Measurements from ENCODE around the gene TNIP3.

The TNIP3 gene

DNA sequence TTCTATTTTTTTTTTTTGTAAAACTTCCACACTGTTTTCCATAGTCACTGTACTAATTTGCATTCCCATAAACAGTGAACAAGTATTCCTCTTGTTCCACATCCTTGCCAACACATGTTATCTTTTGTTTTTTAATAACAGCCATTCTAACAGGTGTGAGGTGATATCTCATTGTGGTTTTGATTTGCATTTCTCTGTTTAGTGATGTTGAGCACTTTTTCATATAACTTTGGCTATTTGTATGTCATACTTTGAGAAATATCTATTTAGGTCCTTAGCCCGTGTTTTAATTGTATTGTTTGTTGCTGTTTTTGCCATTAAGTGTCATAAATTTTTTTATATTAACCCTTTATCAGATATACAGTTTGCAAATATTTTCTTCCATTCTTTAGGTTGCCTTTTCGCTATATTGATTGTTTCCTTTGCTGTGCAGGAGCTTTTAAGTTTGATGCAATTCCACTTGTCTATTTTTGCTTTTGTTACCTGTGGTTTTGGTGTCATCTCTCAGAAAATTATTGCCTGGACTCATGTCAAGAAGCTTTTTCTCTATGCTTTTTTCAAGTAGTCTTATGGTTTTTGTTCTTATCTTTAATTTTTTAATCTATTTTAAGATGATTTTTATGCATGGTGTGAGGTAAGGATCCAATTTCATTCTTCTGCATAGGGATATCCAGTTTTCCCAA is 63.9 kb downstream of the TNIP3 start:
- in situ Hi-C loops (cut with HindIII; ENCODE audit: low pct_ligation_motif_present, low pct_unique_long_range_greater_than_20kb, low sequenced_read_pairs), result no loop called here
- DNase-seq, result no peak

DNA sequence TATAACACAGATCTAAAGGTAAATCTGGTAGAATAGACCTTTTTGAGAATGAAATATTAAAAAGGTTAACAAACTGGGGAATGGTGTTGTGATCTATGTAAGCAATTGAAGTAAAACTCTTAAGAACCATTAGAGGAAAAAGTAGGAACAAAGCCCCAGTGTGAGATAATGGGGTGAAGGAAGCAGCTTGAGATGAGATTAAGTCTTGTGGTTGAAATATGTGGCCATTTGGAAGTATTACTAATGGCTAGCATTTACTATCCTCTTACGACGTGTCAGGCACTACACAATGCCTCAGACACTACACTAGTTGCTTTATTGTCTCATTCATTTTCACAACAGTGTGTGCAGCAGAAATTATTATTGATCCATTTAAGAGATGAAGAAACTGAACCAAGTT is 65.9 kb downstream of the TNIP3 start:
- in situ Hi-C loops (cut with HindIII; ENCODE audit: low pct_ligation_motif_present, low pct_unique_long_range_greater_than_20kb, low sequenced_read_pairs), result no loop called here

DNA sequence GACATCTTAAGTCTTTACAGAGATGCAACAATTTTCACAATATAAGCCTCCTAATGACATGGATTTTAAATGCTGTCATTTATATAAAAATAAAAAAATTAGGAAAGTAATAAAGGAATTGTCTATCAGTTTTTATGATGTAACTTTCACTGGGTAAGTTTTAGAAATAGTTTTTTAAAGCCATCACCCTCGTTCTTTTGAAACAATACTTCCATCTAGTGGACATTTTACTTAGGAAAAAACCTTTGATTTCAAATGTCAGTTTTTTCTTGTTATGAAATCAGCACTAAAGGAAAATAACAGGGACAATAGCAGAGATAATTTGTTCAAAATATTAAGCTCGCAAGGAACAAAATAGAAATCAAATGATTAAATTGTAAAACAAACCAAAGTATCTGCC is 67.5 kb downstream of the TNIP3 start:
- peak; percentile 35 for DNase-seq
- in situ Hi-C loops (cut with HindIII; ENCODE audit: low pct_ligation_motif_present, low pct_unique_long_range_greater_than_20kb, low sequenced_read_pairs), result no loop called here

More for the DNA sequence above, 65.9 kb downstream of the TNIP3 start:
- DNase-seq, result no peak

DNA sequence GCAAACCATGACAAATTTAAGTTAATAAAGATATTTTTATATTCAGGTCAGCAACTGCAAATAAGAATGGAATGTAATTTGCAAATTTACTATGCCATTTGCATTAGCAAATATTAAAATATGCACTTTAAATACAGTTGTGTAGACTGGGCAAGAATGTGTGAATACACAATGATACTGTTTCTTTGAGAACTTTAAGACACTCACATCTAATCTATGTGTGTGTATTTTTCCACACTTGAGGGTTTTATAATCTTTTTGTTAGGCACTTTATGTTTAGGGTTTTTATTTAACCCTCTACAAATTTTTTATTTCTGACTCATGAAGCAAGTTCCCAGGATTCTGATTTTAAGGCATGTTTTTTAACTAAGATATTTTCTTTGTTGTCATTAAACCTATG is 67.9 kb downstream of the TNIP3 start:
- DNase-seq, result no peak
- in situ Hi-C loops (cut with HindIII; ENCODE audit: low pct_ligation_motif_present, low pct_unique_long_range_greater_than_20kb, low sequenced_read_pairs), result no loop called here

DNA sequence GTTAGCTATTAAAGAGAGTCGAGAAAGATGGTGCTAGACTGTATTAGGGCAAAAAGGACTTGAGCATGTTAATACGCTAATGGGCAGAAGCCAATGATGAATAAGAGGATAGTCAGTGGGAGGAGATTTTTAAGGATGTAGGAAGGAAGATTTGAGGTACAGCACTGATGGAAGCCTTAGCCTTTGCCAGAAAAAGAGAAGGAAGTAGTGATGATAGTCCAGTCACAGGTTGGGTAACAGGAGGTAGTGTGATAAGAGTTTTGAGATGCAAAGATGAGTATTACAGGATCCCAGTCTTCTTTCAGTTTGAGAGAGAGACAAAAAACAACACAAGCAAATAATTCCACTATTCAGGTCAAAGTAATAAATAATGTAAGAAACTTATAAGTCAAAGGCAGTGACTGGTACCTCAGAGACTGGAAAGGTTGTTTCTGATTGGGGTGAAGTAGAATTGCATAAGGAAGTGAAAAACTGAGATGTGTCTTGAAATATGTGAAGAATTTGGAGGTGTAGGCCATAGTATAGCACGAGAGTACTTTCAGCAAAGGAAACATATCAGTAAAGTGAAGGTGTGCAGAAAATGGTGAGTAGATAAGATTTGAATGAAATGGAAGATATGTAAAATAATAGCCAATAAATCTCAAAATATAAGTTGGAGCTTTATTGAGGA is 69.7 kb downstream of the TNIP3 start:
- DNase-seq, result no peak
- in situ Hi-C loops (cut with HindIII; ENCODE audit: low pct_ligation_motif_present, low pct_unique_long_range_greater_than_20kb, low sequenced_read_pairs), result no loop called here

DNA sequence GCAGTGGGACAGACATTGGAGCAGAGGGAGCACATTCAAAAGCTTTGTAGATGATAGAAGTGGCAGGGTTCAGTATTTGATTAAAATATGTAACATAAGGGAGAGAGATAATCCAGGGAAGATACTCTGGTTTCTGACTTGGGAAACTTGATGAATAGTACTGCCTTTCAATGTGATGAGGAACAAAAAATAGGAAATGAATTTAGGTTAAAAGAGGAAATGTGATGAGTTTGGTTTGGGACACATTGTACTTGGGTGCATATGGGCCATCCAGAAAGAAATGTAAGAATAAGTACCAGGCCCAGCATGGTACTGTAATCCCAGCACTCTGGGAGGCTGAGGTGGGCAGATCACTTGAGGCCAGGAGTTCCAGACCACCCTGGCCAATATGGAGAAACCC is 70.9 kb downstream of the TNIP3 start:
- in situ Hi-C loops (cut with HindIII; ENCODE audit: low pct_ligation_motif_present, low pct_unique_long_range_greater_than_20kb, low sequenced_read_pairs), result no loop called here

DNA sequence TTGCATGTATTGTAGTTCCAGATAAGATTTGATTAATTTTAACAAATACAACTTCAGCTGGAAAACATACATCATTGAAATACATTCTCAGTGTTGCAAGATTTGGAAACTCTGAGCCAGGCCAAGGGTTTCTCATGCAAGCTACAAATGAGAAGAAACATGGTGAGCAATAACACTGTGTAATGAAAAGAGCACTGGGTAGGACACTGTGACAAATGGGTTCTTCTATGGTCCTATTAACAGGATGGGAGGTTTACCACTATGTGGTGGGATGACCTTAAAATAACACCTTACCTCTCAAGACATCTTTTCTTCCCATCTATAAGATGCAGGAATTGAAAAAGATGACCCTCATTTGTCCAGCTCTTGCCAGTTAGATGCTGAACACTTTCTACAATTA is 72.2 kb downstream of the TNIP3 start:
- in situ Hi-C loops (cut with HindIII; ENCODE audit: low pct_ligation_motif_present, low pct_unique_long_range_greater_than_20kb, low sequenced_read_pairs), result no loop called here
- no peak for DNase-seq

More for the DNA sequence above, 70.9 kb downstream of the TNIP3 start:
- DNase-seq, result no peak

DNA sequence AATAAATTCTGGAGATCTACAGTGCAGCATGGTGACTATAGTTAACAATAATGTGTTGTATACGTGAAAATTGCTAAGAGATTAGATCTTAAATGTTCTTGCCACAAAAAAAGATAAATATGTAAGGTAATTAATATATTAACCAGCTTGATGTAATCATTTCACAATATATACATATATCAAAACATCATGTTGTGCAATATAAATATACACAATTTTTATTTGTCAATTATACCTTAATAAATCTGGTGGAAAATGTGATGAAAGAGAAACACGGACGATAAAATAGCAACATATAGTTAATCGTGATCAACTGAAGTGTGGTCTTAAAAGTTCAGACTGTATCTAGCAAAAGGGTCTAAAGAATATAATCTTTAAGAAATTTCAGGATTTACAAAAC is 75.3 kb downstream of the TNIP3 start:
- in situ Hi-C loops (cut with HindIII; ENCODE audit: low pct_ligation_motif_present, low pct_unique_long_range_greater_than_20kb, low sequenced_read_pairs), result no loop called here
- DNase-seq, result no peak

Measured in ACHN (cell line).